GM19324 (cell line): ENCODE results near the gene RASGRF2.

ENCODE experiments used
- ATAC-seq: cut with Tn5 transposase; IDR thresholded peaks from one replicate; pipeline ENCODE4 v1.9.1; 2021; ENCODE audit warnings: mild to moderate bottlenecking, moderate library complexity; ENCODE audit not compliant: unreplicated experiment, low FRiP score

The RASGRF2 gene

DNA sequence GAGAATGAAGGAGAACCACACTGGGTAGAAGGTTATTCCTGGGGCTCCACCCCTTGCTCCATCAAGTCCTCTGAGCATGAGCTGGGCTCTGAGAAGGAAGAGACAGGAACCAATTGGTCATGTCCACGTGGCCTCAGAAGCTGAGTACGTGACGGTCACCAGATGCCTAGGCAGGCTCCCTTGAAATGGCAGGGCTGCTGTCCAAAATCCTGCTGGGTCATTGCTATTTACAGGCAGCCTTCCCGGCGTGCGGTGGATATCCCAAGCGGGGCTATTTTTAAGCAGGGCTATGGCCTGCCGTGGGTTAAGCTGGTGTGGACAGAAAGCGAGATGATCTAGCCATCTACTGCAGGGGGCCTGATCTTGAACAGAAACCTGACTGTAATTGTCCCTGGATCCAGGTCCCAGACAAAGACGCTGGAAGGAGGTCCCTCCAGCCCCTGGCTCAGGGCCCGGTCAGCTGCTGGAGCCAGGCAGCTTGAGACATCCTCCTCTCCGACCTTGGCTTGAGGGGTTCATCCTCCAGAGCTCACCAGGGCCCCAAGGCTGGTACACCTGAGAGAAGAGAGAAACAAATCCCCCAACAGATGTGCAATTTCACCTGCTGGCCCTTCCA is 272.4 kb downstream of the RASGRF2 start:
- ATAC-seq = no peak

DNA sequence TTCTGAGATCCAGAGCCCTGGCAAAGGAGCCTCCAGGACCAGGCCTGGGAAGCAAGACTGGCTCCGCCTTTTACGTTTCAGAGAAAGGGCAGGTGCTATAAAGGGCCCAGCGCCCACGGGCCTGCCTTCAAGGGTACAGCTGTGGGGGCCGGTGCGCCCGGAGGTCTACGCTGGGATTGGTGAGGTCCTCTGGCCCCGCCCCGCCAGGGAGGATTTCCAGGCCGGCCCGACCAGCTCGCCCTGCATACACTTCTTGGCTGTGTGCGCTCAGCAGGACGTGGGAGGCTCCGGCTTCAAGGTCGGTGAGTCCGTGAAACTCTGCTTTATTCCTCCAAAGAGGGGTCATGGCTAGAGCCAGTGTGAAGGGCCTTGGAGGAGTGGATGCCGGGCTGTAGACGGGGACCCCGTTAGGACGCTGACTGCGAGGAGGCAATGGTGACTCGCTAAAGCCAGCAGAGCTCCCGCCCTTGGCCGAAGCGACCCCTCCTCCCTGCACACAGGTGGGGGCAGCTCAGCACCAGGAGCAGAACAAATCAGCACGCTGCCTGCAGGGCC is 273.0 kb downstream of the RASGRF2 start, which contains the start of gene CKMT2:
Gene CKMT2 (plus strand): TSS at position 243 of the 555 bp plus-strand sequence. CDS start 17,811 bp downstream, outside the sequence.
- ATAC-seq = no peak

DNA sequence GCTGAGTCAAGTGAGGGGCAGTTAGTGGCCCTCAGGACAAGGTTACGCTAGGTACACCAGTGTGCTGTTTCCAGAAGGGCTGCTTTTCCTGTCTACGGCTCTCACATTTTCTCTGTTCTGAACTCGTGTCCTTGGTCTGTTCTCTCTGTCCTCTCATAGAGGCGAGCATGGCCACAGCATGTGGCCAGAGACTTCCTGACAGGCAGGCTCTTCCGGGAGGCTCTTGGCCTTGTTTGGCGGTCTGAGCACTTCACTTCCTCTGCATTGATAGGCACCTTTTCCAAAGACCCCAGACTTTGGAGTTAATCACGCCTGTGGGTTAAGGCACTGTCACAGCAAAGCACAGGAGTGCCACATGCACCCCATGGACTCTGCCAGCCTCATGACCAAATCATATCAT is 274.1 kb downstream of the RASGRF2 start:
- ATAC-seq = no peak

DNA sequence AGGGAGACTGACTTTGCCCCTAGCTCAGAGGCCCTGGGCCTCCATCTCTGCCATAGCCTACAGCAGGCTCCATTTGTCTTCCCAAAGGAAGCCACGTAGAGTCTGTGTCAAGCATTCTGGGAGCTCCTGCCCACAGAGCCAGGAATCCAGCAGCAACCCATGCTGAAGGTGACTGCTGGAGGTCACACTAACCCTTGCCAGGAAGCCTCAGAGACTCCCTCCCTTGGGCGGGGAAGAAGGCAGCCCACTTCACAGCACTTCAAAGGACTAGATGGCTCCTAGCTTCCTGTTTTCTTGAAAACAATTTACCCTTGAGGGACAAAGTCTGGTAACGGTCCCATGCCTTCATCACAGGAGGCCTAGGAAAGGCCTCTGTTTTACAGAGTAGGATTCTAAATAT is 274.6 kb downstream of the RASGRF2 start:
- no peak for ATAC-seq

DNA sequence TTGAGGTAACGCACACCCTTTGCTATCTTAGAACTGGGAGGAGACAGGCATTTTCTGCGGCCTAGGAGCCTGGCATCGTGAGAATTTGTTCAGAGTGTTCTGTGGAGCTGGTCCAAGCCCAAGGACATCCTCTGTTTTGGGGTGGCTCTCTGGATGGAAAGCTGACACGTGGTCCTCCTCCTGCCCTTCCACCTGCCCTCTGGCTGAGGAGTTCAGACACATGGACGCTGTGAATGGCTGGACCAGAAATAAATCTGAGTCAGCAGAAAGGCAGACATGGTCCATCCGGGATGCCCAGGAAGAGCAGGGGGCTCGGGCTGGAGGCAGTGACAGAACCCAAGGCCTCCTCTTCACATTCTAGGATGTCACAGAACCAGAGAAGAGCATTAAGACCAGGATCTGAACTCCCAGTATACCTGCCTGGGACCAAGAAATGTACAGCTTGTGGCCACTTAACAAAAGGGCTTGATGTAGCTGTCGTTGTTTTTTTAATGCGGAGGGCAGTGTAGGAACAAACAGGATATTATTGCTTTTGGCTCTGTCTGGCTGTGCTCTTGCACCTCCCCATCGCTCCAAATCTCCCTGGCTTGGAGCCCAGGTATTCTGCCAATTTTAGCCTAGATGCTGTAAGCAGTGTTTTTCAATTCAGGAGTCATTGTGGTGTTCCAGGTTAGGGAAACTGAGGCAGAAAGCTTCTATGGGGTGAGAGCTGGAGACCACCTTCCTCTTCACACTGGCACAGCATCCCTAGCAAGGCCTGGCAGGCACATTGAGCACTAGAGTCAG is 275.3 kb downstream of the RASGRF2 start:
- ATAC-seq = no peak

DNA sequence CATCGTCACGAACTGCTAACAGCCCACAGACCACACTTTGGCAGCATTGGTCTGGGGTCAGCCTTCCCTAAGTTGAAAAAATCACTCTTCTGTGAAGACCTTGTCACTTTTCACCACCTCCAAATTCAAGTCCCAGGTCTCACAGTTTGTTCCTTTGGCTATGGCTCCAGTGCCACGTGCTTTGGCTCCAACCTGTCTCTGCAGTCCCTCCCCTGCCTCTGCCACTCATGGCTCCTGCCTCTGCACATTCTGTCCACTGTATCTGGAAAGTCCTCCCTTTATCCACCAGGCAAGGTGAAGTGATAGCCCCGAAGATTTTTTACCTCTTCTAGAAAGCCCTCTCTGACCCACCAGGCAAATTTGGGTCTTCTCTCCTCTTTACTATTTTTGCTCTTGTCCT is 278.3 kb downstream of the RASGRF2 start:
- no peak for ATAC-seq

DNA sequence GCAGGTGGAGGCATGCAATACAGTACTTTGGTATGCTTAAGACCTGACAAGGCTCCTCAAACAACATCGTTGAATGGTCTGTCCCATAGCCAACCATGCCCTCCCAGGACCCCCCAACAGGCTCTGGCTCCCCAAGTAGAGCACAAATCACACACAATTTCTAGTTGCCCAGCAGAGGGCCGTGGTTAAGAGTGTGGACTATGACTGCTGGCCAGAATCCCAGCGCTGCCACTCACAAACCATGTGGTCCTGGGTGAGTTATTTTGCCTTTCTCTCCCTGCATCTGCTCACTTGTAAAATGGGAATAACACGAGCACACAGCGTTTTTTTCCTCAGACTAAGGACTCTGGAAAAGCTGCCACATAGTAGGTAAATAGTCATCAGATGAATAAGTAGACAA is 279.4 kb downstream of the RASGRF2 start:
- ATAC-seq = no peak

DNA sequence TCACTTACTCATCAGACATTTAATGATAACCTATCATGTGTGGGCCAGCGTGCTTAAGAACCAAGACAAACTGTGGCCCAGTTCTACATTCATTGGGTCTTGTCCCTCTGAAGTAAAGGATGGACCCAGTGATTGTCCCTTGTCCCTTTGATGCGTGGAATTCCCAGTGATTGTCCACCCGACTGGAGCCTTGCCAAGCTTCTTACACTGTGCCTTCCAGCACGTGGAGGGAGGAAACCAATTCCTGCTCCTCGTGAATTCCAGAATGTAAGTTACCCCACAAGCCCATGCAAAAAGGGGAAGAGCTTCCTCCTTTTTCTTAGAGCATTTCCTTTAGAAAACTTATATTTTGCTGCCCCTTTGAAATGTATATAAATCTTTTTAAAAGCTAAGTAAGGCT is 280.8 kb downstream of the RASGRF2 start:
- no peak for ATAC-seq

DNA sequence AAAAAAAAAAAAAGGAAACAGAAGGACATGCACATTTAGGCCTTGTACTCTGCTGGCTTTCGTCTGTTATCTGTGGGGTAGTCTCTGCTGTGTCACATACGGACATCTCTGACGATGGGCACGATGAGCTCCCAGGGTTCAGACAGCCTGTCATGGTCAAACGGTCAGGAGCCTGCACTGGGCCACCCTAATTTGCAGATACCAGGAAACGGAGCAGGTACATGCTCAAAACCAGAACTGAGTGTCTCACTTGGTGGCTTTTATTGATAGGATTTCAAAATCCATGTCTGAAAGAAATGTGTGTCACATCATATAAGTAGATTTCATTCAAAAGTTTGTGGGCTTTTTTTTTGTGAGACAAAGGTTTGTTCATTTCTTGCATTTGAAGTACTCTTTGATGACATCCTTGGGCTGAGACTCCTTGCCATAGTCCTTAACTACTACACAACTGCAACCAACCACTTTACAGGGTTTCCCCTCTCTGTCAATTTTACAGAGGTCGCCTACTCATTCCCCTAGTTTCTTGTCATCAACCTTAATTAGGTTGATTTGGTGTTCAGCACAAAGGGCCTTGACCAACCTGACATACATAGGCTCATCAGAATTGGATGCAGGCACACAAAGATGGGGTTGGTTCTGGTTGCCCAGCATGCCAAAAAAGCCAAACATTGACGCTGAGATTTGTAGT is 281.9 kb downstream of the RASGRF2 start:
- no peak for ATAC-seq

DNA sequence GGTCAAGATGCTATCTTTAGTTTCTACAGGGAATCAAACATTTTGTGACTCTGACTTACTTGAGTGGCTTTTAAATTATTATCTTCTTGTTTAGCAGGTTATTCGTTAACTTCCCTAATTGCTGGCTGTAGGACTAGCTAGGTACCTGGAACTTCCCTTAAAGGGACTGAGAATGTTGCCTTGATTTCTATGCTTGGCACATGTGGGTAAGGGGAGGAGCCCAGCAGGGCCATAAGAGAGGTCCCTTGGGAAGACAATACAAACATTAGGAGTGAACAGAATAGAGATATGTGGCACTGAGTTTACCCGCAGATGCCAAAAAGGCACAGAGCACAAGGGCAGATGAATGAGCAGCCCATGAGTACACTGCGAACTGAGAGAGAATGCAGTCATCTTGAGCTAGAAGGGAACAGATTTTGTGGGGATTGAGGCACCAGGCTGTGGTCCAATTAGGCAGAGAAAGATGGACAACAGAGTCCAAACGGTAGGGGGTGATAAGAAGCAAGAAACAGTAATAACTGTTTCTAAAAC is 282.8 kb downstream of the RASGRF2 start:
- no peak for ATAC-seq

DNA sequence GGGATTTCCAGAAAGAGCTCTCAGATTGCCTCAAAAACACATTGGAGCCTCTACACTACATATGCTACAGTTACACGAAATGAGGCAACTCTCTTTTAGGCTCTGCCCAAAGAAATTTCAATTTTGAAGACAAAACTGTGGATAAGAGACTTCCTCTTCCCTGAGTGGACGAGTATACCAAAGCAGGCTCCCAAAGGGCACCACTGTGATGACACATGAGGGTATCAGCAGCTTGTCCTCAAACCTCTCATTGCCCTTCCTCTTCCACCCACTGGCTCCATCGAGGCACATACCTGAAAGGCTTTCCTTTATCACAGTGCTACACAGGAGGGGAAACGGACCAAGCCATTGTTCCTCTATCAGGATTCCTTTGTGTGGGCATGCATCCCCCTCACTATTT is 284.3 kb downstream of the RASGRF2 start:
- ATAC-seq = no peak

DNA sequence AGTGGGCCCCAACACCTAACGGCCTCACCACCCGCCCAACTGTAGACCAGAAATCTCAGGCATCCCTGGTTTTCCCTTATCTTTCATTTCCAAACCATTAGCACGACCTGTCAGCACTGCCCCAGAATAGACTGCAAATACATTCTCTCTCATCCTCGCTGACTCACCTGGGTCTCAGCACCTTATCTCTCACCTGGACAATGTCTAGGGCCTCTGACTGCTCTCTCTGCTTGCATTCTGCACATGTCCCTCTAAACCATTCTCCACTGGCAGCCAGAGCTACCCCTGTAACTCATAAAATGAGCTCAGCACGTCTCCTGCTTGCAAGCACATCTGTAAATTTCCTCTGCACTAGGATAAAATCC is 285.7 kb downstream of the RASGRF2 start:
- ATAC-seq = no peak

DNA sequence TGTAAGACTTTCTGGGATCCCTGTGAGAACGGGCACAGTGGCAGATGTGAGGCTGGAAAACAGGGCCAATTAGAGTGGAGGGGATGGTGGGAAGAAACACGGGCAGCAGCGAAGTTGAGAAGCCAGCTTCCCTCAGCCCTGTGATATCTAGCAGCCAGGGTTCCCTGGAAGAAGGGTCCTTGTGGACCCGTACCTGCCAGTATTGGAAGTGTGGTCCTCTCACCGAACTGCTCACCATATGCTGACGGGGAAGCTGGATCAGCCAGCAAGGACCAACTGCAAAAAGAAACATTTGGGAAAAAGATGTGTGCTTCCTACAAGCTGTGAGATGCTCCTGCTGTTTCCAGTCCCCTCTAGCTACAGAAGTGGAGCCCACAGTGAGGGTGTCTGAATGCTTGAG is 286.5 kb downstream of the RASGRF2 start:
- ATAC-seq = no peak

DNA sequence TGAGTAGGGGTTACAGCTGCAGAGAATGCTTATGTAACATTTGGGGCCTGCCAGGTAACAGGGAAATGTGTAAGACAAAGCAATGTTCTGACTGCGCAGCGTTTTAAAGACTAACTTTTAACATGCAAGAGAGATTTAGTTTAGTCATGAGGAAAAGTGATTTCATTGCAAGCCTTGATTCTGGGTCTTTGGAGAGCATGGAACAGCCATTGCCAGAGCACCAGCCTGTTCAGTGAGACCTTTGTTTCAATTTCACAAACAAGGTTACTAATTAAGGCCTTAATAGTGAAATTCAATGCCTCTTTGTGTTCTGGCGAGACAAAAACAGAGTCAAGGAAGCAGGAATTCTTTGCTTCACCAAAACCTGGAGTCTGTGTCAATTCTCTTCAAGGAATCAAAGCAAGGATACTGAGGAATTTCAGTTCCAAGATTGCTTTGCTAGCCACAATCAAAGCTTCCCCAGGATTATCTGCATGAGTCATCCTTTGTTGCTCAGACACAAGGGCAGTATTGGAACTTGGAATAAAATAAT is 287.3 kb downstream of the RASGRF2 start:
- no peak for ATAC-seq

DNA sequence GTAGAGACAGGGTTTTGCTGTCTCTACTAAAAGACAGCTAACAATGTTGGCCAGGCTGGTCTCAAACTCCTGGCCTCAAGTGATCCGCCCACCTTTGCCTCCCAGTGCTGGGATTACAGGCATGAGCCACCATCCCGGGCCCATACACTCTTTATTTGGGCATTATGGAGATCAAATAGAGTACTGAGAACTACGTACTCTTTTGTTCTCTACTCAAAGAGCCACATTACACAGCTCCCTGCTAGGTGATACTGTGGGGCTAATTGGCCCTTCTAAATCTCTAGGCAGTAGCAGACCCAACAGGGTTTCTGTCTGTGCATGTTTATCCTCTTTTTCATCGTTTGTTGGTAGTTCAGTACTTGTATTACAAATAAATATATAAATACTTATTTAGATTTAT is 289.1 kb downstream of the RASGRF2 start:
- no peak for ATAC-seq

DNA sequence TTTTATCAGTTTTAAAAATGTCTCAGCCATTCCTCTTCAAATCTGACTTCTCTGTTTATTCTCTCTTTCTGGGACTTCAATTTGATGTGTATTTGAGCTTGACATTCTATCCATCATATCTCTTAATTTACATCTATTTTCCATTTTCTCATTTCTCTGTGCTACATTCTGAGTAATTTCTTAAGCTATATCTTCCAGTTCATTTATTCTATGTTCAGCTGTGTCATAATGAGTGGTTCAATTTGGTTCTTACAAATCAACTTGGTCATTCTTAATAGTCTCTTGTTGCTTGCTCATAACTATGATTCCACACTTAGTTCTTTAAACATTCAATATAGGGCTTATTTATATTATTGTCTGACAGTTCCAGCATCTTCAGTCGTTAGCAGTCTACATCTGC is 289.8 kb downstream of the RASGRF2 start:
- ATAC-seq = no peak

DNA sequence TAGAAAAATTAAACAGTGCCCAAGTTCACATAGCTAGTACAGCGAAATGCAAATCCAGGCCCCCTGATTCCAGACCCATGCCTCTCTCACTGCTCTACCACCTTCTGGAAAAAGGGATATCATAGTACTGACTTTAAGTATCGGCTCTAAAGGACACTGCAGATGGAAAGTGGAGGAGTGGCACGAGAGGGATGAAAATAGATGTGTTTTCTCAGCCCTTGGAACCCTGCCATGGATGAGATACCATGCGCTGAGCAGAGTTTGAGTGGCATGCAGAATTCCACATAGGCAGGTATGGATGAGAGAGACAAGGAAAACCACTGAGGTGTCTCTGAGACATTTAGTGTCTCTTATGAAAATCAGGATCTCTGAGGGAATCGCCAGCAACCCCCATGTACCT is 291.8 kb downstream of the RASGRF2 start:
- ATAC-seq = no peak

DNA sequence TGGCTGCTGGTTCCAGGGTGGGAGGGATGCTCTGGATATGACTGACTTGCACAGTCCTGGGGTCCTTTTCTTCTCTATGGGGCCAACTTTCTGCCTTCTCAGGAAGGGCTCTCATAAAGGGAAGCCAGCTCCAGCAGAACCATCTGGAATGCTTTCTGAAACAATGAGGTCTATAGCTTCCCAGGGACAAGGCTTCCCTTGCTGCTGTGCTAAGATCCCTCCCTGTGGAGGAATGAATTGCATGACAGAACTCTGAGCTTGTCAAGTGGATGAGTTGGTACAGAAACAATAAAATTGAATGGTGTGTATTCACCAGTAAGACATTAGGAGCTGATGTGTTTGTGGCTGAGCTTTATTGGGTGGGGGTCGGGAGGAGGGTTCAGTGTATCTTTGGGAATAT is 292.7 kb downstream of the RASGRF2 start:
- ATAC-seq = no peak

DNA sequence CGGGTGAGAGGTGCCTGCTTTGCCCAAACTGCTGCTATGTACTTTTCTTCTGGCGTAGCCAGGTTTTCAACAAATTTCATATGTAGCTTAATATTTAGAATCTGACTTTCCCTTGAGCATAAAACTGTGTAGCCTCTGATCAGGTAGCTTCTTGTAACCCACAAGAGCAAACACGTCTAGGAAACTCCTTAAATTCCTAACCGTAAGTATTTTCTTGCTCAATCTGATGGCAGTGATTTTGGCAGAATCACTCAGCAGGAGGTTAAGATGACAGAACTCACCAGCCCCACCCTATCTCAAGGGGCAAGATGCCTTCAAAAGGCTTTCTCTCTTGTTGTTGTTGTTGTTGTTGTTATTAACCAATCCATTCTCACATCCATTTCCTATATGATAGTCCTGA is 293.7 kb downstream of the RASGRF2 start:
- ATAC-seq = no peak

DNA sequence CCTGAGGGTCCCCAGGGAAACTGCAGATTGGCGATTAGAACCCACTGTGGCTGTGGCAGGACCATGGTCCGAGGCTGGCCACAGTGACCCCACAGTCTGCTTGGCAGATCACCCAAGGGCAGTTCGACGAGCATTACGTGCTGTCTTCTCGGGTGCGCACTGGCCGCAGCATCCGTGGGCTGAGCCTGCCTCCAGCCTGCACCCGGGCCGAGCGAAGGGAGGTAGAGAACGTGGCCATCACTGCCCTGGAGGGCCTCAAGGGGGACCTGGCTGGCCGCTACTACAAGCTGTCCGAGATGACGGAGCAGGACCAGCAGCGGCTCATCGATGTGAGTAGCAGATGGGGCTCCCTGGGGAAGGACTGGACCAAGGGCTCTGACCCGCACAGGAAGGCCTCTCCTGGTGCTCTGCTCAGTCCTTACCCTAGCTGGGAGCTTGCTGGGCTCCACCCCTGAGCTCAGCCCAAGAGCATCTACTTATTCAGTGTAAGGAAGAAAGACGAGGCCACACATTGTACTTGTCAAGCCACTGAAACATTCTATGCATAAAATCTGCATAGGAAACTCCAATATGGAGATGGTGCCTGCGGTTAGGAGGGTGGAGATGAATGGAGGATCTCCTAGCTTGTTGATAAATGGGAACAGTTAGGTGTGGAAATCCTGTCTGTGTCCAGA is 294.9 kb downstream of the RASGRF2 start:
- no peak for ATAC-seq
